Fibroblast of lung (primary cell): ENCODE results near the gene RTL3. TPM values are rescaled to one million over a fixed set of nuclear protein-coding genes. Genes with fewer than 3 reads are reported as not detected.

Source experiments
- DNase-seq, 2 donors: peaks; one replicate each; pipeline versions ENCODE4 v3.0.0 to v3.0.0-alpha.2; 2010; ENCODE audit warnings: low read depth in 2 of 2
- H2AFZ ChIP-seq: 2 replicates; pipeline ENCODE4 v1.5.1; 2012; ENCODE audit warnings: low read length, control low read depth, inconsistent platforms
- H3K27ac ChIP-seq: 2 replicates; pipeline ENCODE4 v1.5.1; 2011; ENCODE audit warnings: low read length, control low read depth; ENCODE audit not compliant: insufficient read depth
- H3K27me3 ChIP-seq: 2 replicates; pipeline ENCODE4 v1.5.1; 2011; ENCODE audit warnings: mild to moderate bottlenecking, low read length; ENCODE audit not compliant: control insufficient read depth, insufficient read depth
- H3K36me3 ChIP-seq: 2 replicates; pipeline ENCODE4 v1.5.1; 2011; ENCODE audit warnings: low read length; ENCODE audit not compliant: control insufficient read depth, insufficient read depth
- H3K4me1 ChIP-seq: 2 replicates; pipeline ENCODE4 v1.5.1; 2011; ENCODE audit warnings: low read length; ENCODE audit not compliant: control insufficient read depth, insufficient read depth; ENCODE audit errors: extremely low read depth
- H3K4me2 ChIP-seq: 2 replicates; pipeline ENCODE4 v1.5.1; 2011; ENCODE audit warnings: low read length, control low read depth; ENCODE audit not compliant: insufficient read depth; ENCODE audit errors: extremely low read depth
- H3K4me3 ChIP-seq, 4 experiments: fragments of 200-600 bp in 1 of 4; sonication (generic) in 1 of 4; replicated peaks in 1 of 4; 2 replicates each; pipeline ENCODE4 v1.5.1; 2011 to 2016; ENCODE audit warnings: low read length in 4 of 4, low read depth in 3 of 4, mild to moderate bottlenecking in 3 of 4, control low read depth in 2 of 4, inconsistent platforms in 1 of 4, mixed read lengths in 1 of 4; ENCODE audit not compliant: insufficient read depth in 1 of 4; ENCODE audit errors: control extremely low read depth in 1 of 4
- H3K79me2 ChIP-seq: 2 replicates; pipeline ENCODE4 v1.5.1; 2012; ENCODE audit warnings: mild to moderate bottlenecking, low read length, inconsistent platforms; ENCODE audit not compliant: control insufficient read depth, insufficient read depth
- H3K9ac ChIP-seq: 2 replicates; pipeline ENCODE4 v1.5.1; 2011; ENCODE audit warnings: mild to moderate bottlenecking, low read length, control low read depth; ENCODE audit not compliant: insufficient read depth
- H3K9me3 ChIP-seq: 2 replicates; pipeline ENCODE4 v1.5.1; 2012; ENCODE audit warnings: low read depth, low read length; ENCODE audit not compliant: control insufficient read depth, insufficient read depth
- H4K20me1 ChIP-seq: 2 replicates; pipeline ENCODE4 v1.5.1; 2011; ENCODE audit warnings: low read length; ENCODE audit not compliant: control insufficient read depth, insufficient read depth; ENCODE audit errors: extremely low read depth
- EZH2 ChIP-seq: IDR thresholded peaks from 2 replicates; pipeline ENCODE4 v1.5.1; 2012; ENCODE audit warnings: low read length, control low read depth, mild to moderate bottlenecking; ENCODE audit errors: missing control alignments
- polyA plus RNA-seq, 2 donors: library from polyadenylated mRNA; depleted of rRNA in 1 of 2; stranded (reverse) in 1 of 2; unstranded in 1 of 2; fragments of >200 nt; gene quantifications; 2 replicates each; pipeline ENCODE4 v1.2.1, GENCODE V29; 2011 to 2012; ENCODE audit warnings: missing spikeins in 1 of 2
- total RNA-seq: library from RNA; depleted of rRNA; stranded (reverse); fragments of >200 nt; gene quantifications from 2 replicates; pipeline ENCODE4 v1.2.1, GENCODE V29; 2014
- TF ChIP-seq, protein P1 (sequence below), 2 donors: IDR thresholded peaks in 1 of 2; conservative IDR thresholded peaks in 1 of 2; 1 replicate in 1 of 2; 2 replicates in 1 of 2; pipeline ENCODE4 v1.5.1; 2011 to 2012; ENCODE audit warnings: low read length in 2 of 2, control low read depth in 1 of 2, inconsistent platforms in 1 of 2, low read depth in 1 of 2, mild to moderate bottlenecking in 1 of 2

The RTL3 gene
- total and polyA plus RNA-seq, 2 donors (not counting 1 experiment from before 2014, with no cell fraction given), result 0.40 TPM; not detected in 1

DNA sequence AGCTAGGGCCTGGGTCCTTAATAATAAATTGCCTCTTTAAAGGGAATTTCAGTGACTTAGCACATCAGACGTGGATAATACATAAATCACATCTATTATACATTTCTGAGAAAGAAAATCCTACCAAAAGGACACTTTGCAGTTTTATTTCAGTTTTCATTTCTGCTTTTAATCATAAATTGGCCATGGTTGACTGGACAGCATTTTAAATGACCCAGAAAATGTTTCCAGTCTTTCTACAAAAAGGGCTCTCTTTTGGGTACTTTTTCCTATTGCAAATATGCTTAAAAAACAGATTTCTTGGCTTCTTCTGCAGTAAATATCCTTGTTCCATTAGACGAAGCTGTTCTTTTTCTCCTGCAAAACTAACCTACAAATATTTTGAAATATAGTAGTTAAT is 46.9 kb upstream of the RTL3 start:
- H3K9me3 ChIP-seq, result no peaks in the 10 kb centered on the region
- no peaks in the 10 kb centered on the region for H3K4me1 ChIP-seq
- no peaks in the 10 kb centered on the region for H3K27me3 ChIP-seq
- no peaks in the 10 kb centered on the region for H3K36me3 ChIP-seq
- H3K27ac ChIP-seq, result no peak overlapping the region
- H4K20me1 ChIP-seq, result no peaks in the 10 kb centered on the region
- no peaks in the 10 kb centered on the region for H3K79me2 ChIP-seq
- no peak overlapping the region for H3K4me3 ChIP-seq
- TF ChIP-seq, protein P1, sequence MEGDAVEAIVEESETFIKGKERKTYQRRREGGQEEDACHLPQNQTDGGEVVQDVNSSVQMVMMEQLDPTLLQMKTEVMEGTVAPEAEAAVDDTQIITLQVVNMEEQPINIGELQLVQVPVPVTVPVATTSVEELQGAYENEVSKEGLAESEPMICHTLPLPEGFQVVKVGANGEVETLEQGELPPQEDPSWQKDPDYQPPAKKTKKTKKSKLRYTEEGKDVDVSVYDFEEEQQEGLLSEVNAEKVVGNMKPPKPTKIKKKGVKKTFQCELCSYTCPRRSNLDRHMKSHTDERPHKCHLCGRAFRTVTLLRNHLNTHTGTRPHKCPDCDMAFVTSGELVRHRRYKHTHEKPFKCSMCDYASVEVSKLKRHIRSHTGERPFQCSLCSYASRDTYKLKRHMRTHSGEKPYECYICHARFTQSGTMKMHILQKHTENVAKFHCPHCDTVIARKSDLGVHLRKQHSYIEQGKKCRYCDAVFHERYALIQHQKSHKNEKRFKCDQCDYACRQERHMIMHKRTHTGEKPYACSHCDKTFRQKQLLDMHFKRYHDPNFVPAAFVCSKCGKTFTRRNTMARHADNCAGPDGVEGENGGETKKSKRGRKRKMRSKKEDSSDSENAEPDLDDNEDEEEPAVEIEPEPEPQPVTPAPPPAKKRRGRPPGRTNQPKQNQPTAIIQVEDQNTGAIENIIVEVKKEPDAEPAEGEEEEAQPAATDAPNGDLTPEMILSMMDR (conservative IDR thresholded peaks at IDR 0.05 in 1 of 2, IDR thresholded peaks at IDR 0.05 in 1 of 2; ENCODE audit: low read depth in 1 of 2, low read length in 2 of 2), result no peak
- TF ChIP-seq EZH2, result no peak
- DNase-seq, result no peak
- H2AFZ ChIP-seq, result no peak overlapping the region
- no peak overlapping the region for H3K4me2 ChIP-seq
- H3K9ac ChIP-seq, result no peak overlapping the region

- DNase-seq, result no peak
- no peak overlapping the region for H3K27ac ChIP-seq
- no peaks in the 10 kb centered on the region for H3K4me1 ChIP-seq
- no peak overlapping the region for H3K4me3 ChIP-seq
- H3K36me3 ChIP-seq, result no peaks in the 10 kb centered on the region
- no peak overlapping the region for H2AFZ ChIP-seq
- no peak overlapping the region for H3K9ac ChIP-seq
- no peak for TF ChIP-seq EZH2
- TF ChIP-seq, protein P1 (conservative IDR thresholded peaks at IDR 0.05 in 1 of 2, IDR thresholded peaks at IDR 0.05 in 1 of 2; ENCODE audit: low read depth in 1 of 2, low read length in 2 of 2), result no peak
- no peaks in the 10 kb centered on the region for H3K79me2 ChIP-seq
- H3K9me3 ChIP-seq, result no peaks in the 10 kb centered on the region
- H3K27me3 ChIP-seq, result no peaks in the 10 kb centered on the region
- H3K4me2 ChIP-seq, result no peak overlapping the region
- H4K20me1 ChIP-seq, result no peaks in the 10 kb centered on the region
These were observed 34.4 kb upstream of the RTL3 start for GRCh38 chrX:78693536-78693935.

GRCh38 chrX:78693012-78693411 is 33.9 kb upstream of the RTL3 start:
- no peaks in the 10 kb centered on the region for H3K27me3 ChIP-seq
- H3K4me1 ChIP-seq, result no peaks in the 10 kb centered on the region
- H3K9me3 ChIP-seq, result no peaks in the 10 kb centered on the region
- DNase-seq, result no peak
- H3K27ac ChIP-seq, result no peak overlapping the region
- no peak for TF ChIP-seq EZH2
- TF ChIP-seq, protein P1 (conservative IDR thresholded peaks at IDR 0.05 in 1 of 2, IDR thresholded peaks at IDR 0.05 in 1 of 2; ENCODE audit: low read depth in 1 of 2, low read length in 2 of 2), result no peak
- H3K4me3 ChIP-seq, result no peak overlapping the region
- no peaks in the 10 kb centered on the region for H3K79me2 ChIP-seq
- H2AFZ ChIP-seq, result no peak overlapping the region
- H3K4me2 ChIP-seq, result no peak overlapping the region
- H4K20me1 ChIP-seq, result no peaks in the 10 kb centered on the region
- no peaks in the 10 kb centered on the region for H3K36me3 ChIP-seq
- no peak overlapping the region for H3K9ac ChIP-seq
